K562 (cell line): Measurements from ENCODE around the gene NSG2. TPM values are rescaled to one million over a fixed set of nuclear protein-coding genes. Genes with fewer than 3 reads are reported as not detected.

Experiments used
- ATAC-seq: fragments of 200-7000 bp; cut with Tn5 transposase; 3 replicates; pipeline ENCODE4 v1.9.1; 2020; ENCODE audit warnings: moderate library complexity
- BruUV-seq: library from RNA; stranded (reverse); fragments of 400-500 nt; replicated peaks from 2 replicates; lab custom pipeline; 2021; lab: Mats Ljungman, UMichigan
- CTCF ChIA-PET: fragments of 300-600 bp; formaldehyde crosslinking; extraction: SDS; loops from one replicate; lab custom pipeline; 2021; ENCODE audit warnings: low intra/inter-chr PET ratio; lab: Yijun Ruan, JAX
- POLR2A ChIA-PET: fragments of 300-600, 350-650 bp; sonication (Branson Sonifier 250); formaldehyde crosslinking; extraction: SDS; loops from one replicate; lab custom pipeline; 2021; ENCODE audit warnings: antibody characterized with exemption, inconsistent platforms; lab: Yijun Ruan, JAX
- DNase-seq, 4 experiments: peaks; one replicate each; pipeline versions ENCODE4 v3.0.0 to v3.0.0-alpha.2; 2011 to 2018; ENCODE audit warnings: low spot score in 3 of 4, mixed read lengths in 3 of 4; ENCODE audit errors: extremely low read depth in 1 of 4
- FAIRE-seq: peaks from 2 replicates; lab custom pipeline; 2011; peaks lifted over from hg19 to GRCh38; lab: Jason Lieb, UNC
- H2AFZ ChIP-seq: 2 replicates; pipeline ENCODE4 v1.6.0; 2011; ENCODE audit warnings: low read depth, low read length, control low read depth, inconsistent platforms
- H3K27ac ChIP-seq: fragments of 200-600 bp; 3 replicates; pipeline ENCODE4 v1.8.0; 2011; ENCODE audit warnings: low read depth, mild to moderate bottlenecking, control low read depth, inconsistent platforms, low read length, moderate library complexity, mixed read lengths; ENCODE audit errors: extremely low read depth
- H3K27me3 ChIP-seq, 2 experiments: fragments of 300-600 bp in 1 of 2; 2 replicates in 1 of 2; 3 replicates in 1 of 2; pipeline versions ENCODE4 v1.6.0 to v1.8.0; 2011; ENCODE audit warnings: inconsistent platforms in 2 of 2, low read length in 2 of 2, mild to moderate bottlenecking in 1 of 2, mixed read lengths in 1 of 2, moderate library complexity in 1 of 2; ENCODE audit not compliant: control insufficient read depth in 2 of 2, insufficient read depth in 2 of 2
- H3K36me3 ChIP-seq: fragments of 300-600 bp; 3 replicates; pipeline ENCODE4 v1.8.0; 2011; ENCODE audit warnings: mild to moderate bottlenecking, low read length, inconsistent platforms; ENCODE audit not compliant: control insufficient read depth, insufficient read depth
- H3K4me1 ChIP-seq, 2 experiments: fragments of 200-600 bp in 1 of 2; replicated peaks in 1 of 2; 2 replicates in 1 of 2; 3 replicates in 1 of 2; pipeline versions ENCODE4 v1.5.1 to v1.8.0; 2011; ENCODE audit warnings: inconsistent platforms in 2 of 2, low read length in 2 of 2, mild to moderate bottlenecking in 1 of 2, mixed read lengths in 1 of 2, moderate library complexity in 1 of 2; ENCODE audit not compliant: control insufficient read depth in 2 of 2, insufficient read depth in 2 of 2
- H3K4me2 ChIP-seq: 2 replicates; pipeline ENCODE4 v1.6.1; 2011; ENCODE audit warnings: low read length, control low read depth, inconsistent platforms, mixed read lengths; ENCODE audit not compliant: insufficient read depth
- H3K4me3 ChIP-seq: fragments of 200-600 bp; sonication (generic), shearing (Covaris generic); 2 replicates; pipeline ENCODE4 v1.5.1; 2016; ENCODE audit warnings: control low read depth, inconsistent platforms
- H3K79me2 ChIP-seq: fragments of 200-600 bp; 3 replicates; pipeline ENCODE4 v1.8.0; 2011; ENCODE audit warnings: low read length, inconsistent platforms; ENCODE audit not compliant: control insufficient read depth, insufficient read depth
- H3K9ac ChIP-seq, 2 experiments: 2 replicates each; pipeline versions ENCODE4 v1.6.0 to v1.6.1; 2011; ENCODE audit warnings: low read depth in 2 of 2, low read length in 2 of 2, control low read depth in 1 of 2, inconsistent platforms in 1 of 2, mild to moderate bottlenecking in 1 of 2, mixed read lengths in 1 of 2; ENCODE audit not compliant: insufficient read depth in 1 of 2
- H3K9me1 ChIP-seq: one replicate; pipeline ENCODE4 v1.6.0; 2011; ENCODE audit warnings: inconsistent platforms, mild to moderate bottlenecking, low read length, moderate library complexity; ENCODE audit not compliant: control insufficient read depth, insufficient read depth
- H3K9me3 ChIP-seq: replicated peaks from 2 replicates; pipeline ENCODE4 v1.5.1; 2011; ENCODE audit warnings: low read depth, low read length, inconsistent platforms; ENCODE audit not compliant: control insufficient read depth, insufficient read depth
- H4K20me1 ChIP-seq: replicated peaks from 2 replicates; pipeline ENCODE4 v1.6.1; 2011; ENCODE audit warnings: low read length, inconsistent platforms, mixed read lengths; ENCODE audit not compliant: control insufficient read depth, insufficient read depth
- CBFA2T2 ChIP-seq: fragments of 450-650 bp; conservative IDR thresholded peaks from 2 replicates; pipeline ENCODE4 v1.6.1; 2017; ENCODE audit warnings: mild to moderate bottlenecking
- EHMT2 ChIP-seq: fragments of 450-650 bp; IDR thresholded peaks from 2 replicates; pipeline ENCODE4 v1.6.1; 2018; ENCODE audit warnings: antibody characterized with exemption
- EWSR1 ChIP-seq: fragments of 450-650 bp; IDR thresholded peaks from 2 replicates; pipeline ENCODE4 v1.6.1; 2018; ENCODE audit warnings: borderline replicate concordance, mild to moderate bottlenecking, low read depth, moderate library complexity; ENCODE audit not compliant: partially characterized antibody
- HSF4 ChIP-seq: fragments of 250-450 bp; sonication (Bioruptor Pico); IDR thresholded peaks from 2 replicates; pipeline ENCODE4 v2.1.2; 2022; ENCODE audit warnings: mild to moderate bottlenecking, moderate library complexity, borderline replicate concordance
- NCOA6 ChIP-seq: fragments of 450-650 bp; IDR thresholded peaks from 2 replicates; pipeline ENCODE4 v1.6.1; 2017; ENCODE audit warnings: mild to moderate bottlenecking
- NONO ChIP-seq, 2 experiments: fragments of 200-400 bp in 1 of 2; fragments of 450-650 bp in 1 of 2; formaldehyde crosslinking in 1 of 2; IDR thresholded peaks; 2 replicates each; pipeline ENCODE4 v1.6.1; 2017; ENCODE audit warnings: low read depth in 2 of 2, mild to moderate bottlenecking in 2 of 2, moderate library complexity in 2 of 2, low read length in 1 of 2
- NR4A1 ChIP-seq, 2 experiments: fragments of 250-450 bp in 1 of 2; fragments of 450-650 bp in 1 of 2; sonication (Bioruptor Pico) in 1 of 2; IDR thresholded peaks; 2 replicates each; pipeline versions ENCODE4 v1.4.0 to v1.6.1; 2016 to 2020; ENCODE audit warnings: mild to moderate bottlenecking in 2 of 2, missing compliant biosample characterization in 1 of 2, missing genetic modification characterization in 1 of 2, moderate library complexity in 1 of 2
- NRF1 ChIP-seq, 2 experiments: fragments of 450-650 bp; IDR thresholded peaks in 1 of 2; conservative IDR thresholded peaks in 1 of 2; 2 replicates each; pipeline ENCODE4 v1.6.1; 2014; ENCODE audit warnings: mild to moderate bottlenecking in 2 of 2
- PCBP2 ChIP-seq: fragments of 200-400 bp; formaldehyde crosslinking; IDR thresholded peaks from 2 replicates; pipeline ENCODE4 v1.6.1; 2018; ENCODE audit warnings: low read length, low read depth, mild to moderate bottlenecking, moderate library complexity; ENCODE audit not compliant: poor library complexity, severe bottlenecking
- POLR3G ChIP-seq: IDR thresholded peaks from 2 replicates; pipeline ENCODE4 v1.6.1; 2011; ENCODE audit not compliant: insufficient read length, insufficient replicate concordance; ENCODE audit errors: extremely low read depth
- SIX5 ChIP-seq, 2 experiments: IDR thresholded peaks; 2 replicates each; pipeline ENCODE4 v1.6.1; 2011; ENCODE audit warnings: low read length in 2 of 2, borderline replicate concordance in 1 of 2, low read depth in 1 of 2, mild to moderate bottlenecking in 1 of 2, moderate library complexity in 1 of 2; ENCODE audit not compliant: insufficient read depth in 1 of 2
- SNRNP70 ChIP-seq: fragments of 200-400 bp; formaldehyde crosslinking; optimal IDR thresholded peaks from 2 replicates; pipeline ENCODE3; 2017; ENCODE audit warnings: low read depth, low read length
- ZFX ChIP-seq: sonication (generic); formaldehyde crosslinking; IDR thresholded peaks from 2 replicates; pipeline ENCODE4 v1.8.0; 2022; ENCODE audit warnings: mild to moderate bottlenecking, missing genetic modification reagents, moderate library complexity
- ZNF253 ChIP-seq: fragments of 250-450 bp; sonication (Bioruptor Pico); conservative IDR thresholded peaks from 2 replicates; pipeline ENCODE4 v1.6.1; 2021; ENCODE audit warnings: mild to moderate bottlenecking
- ZNF316 ChIP-seq: fragments of 450-650 bp; IDR thresholded peaks from 2 replicates; pipeline ENCODE4 v1.6.1; 2016
- ZNF561 ChIP-seq: fragments of 450-650 bp; formaldehyde crosslinking; conservative IDR thresholded peaks from 2 replicates; pipeline ENCODE4 v1.4.0; 2020; ENCODE audit warnings: mild to moderate bottlenecking, moderate library complexity
- WGBS: fragments of 100-300 bp; shearing (Covaris generic); methylation state at CpG from one replicate; pipeline ENCODE4 v1.1.6; 2016; ENCODE audit warnings: low coverage, mixed read lengths; ENCODE audit not compliant: insufficient coverage; ENCODE audit errors: missing lambda C conversion rate; 5-methylcytosine and 5-hydroxymethylcytosine counted together
- in situ Hi-C: fragments of 300-500 bp; cut with MboI; formaldehyde crosslinking; loops from 4 replicates; pipeline ENCODE4 v1.15.0; 2018; ENCODE audit warnings: inconsistent platforms, mixed read lengths
- intact Hi-C: fragments of 100-400 bp; cut with micrococcal nuclease; formaldehyde crosslinking; loops from 2 replicates; pipeline ENCODE4 v1.14.2; 2022
- polyA plus RNA-seq, 8 experiments: library from polyadenylated mRNA; depleted of rRNA in 4 of 8; stranded (reverse) in 5 of 8; unstranded in 3 of 8; fragments of >200 nt; fragmentation: Nextera tagmentation in 2 of 8; fragmentation: Illumina TruSeq in 1 of 8; extraction: Ambion mirVana in 2 of 8; extraction: Trizol in 1 of 8; gene quantifications; 2 replicates each; pipeline versions ENCODE4 v1.2.1 to v1.2.3, GENCODE V29; 2011 to 2014; ENCODE audit warnings: inconsistent platforms in 1 of 8, missing spikeins in 1 of 8
- total RNA-seq, 7 experiments: library from RNA; depleted of rRNA in 6 of 7; stranded (reverse); fragments of >200 nt in 6 of 7; fragmentation: Illumina TruSeq in 2 of 7; extraction: Trizol in 2 of 7; gene quantifications; 2 replicates each; pipeline versions ENCODE4 v1.2.1 to v1.2.3, GENCODE V29; 2011 to 2021; ENCODE audit warnings: low replicate concordance in 1 of 7
- TF ChIP-seq, protein P1 (sequence below): fragments of 250-450 bp; sonication (Bioruptor Pico); IDR thresholded peaks from 2 replicates; pipeline ENCODE4 v1.8.0; 2021; ENCODE audit warnings: moderate library complexity, mild to moderate bottlenecking, inconsistent platforms
- TF ChIP-seq, protein P2 (sequence below): fragments of 450-650 bp; IDR thresholded peaks from 2 replicates; pipeline ENCODE4 v1.7.1; 2018; ENCODE audit warnings: mild to moderate bottlenecking, low read depth; ENCODE audit not compliant: partially characterized antibody

The NSG2 gene
- total and polyA plus RNA-seq, 9 of the 15 experiments (the other 6 are each of a cell fraction or from before 2014, with no cell fraction given), result not detected

DNA sequence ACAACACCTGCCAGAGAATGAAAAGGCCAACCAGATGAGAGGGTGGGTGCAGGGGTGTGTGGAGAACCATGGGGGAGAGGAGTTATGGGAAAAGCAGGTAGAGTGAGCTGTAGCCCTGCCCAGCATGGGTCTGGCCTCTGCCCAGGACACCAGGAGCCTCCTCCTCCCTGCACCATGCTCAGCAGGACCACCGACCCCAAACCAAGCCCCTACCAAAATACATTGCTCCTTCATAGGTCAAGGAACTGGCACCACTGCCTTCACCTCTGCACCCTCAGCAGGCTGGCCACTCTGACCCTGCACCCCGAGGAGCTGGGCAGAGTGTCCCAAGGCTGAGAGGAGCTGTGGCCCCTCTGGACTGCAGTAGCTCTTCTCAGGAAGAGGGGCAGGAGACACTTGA lies 102.0 kb downstream of the NSG2 start (continued):
- TF ChIP-seq, protein P1, sequence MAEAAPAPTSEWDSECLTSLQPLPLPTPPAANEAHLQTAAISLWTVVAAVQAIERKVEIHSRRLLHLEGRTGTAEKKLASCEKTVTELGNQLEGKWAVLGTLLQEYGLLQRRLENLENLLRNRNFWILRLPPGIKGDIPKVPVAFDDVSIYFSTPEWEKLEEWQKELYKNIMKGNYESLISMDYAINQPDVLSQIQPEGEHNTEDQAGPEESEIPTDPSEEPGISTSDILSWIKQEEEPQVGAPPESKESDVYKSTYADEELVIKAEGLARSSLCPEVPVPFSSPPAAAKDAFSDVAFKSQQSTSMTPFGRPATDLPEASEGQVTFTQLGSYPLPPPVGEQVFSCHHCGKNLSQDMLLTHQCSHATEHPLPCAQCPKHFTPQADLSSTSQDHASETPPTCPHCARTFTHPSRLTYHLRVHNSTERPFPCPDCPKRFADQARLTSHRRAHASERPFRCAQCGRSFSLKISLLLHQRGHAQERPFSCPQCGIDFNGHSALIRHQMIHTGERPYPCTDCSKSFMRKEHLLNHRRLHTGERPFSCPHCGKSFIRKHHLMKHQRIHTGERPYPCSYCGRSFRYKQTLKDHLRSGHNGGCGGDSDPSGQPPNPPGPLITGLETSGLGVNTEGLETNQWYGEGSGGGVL (CRISPR knock-in tag), result no peak
- no peak for TF ChIP-seq ZNF253 (CRISPR knock-in tag)
- TF ChIP-seq, all 486 proteins: peak for 0

DNA sequence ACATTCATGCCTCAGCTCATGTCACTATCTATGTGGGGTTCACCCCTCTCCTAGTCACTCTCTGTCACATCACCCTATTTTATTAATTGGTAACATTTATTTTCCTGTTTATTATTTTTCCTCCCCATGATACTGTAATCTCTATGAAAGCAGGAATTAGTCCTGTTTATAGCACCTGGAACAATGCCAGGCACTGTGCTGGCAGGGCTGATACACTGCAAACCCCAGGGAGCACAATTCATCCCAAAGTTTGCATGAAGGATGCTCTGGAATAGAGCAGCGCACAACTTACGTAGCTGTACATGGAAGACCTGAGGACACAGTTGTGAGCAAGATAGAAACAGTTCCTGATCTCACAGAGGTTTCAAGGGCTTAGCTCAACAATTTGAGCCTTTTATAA lies 103.2 kb downstream of the NSG2 start:
- FAIRE-seq, result no peak
- in situ Hi-C loops, result no loop called here
- no peaks in the 10 kb centered on the region for H3K4me1 ChIP-seq
- TF ChIP-seq NRF1 (conservative IDR thresholded peaks at IDR 0.05 in 1 of 2, IDR thresholded peaks at IDR 0.05 in 1 of 2) (no peak), ZNF561 (CRISPR knock-in tag) (no peak), HSF4 (no peak), SIX5 (IDR thresholded peaks at IDR 0.05; ENCODE audit: borderline replicate concordance in 1 of 2, insufficient read depth in 1 of 2, low read depth in 1 of 2, low read length in 2 of 2) (no peak), NR4A1 (CRISPR knock-in tag; IDR thresholded peaks at IDR 0.05) (no peak), NR4A1 (tag; IDR thresholded peaks at IDR 0.05) (no peak), NCOA6 (no peak), ZNF316 (no peak), EHMT2 (no peak), EWSR1 (no peak), CBFA2T2 (no peak), SNRNP70 (no peak), POLR3G (no peak), PCBP2 (no peak), NONO (IDR thresholded peaks at IDR 0.05; ENCODE audit: low read depth in 2 of 2, low read length in 1 of 2) (no peak), ZFX (CRISPR knock-in tag) (no peak)
- TF ChIP-seq, protein P2, sequence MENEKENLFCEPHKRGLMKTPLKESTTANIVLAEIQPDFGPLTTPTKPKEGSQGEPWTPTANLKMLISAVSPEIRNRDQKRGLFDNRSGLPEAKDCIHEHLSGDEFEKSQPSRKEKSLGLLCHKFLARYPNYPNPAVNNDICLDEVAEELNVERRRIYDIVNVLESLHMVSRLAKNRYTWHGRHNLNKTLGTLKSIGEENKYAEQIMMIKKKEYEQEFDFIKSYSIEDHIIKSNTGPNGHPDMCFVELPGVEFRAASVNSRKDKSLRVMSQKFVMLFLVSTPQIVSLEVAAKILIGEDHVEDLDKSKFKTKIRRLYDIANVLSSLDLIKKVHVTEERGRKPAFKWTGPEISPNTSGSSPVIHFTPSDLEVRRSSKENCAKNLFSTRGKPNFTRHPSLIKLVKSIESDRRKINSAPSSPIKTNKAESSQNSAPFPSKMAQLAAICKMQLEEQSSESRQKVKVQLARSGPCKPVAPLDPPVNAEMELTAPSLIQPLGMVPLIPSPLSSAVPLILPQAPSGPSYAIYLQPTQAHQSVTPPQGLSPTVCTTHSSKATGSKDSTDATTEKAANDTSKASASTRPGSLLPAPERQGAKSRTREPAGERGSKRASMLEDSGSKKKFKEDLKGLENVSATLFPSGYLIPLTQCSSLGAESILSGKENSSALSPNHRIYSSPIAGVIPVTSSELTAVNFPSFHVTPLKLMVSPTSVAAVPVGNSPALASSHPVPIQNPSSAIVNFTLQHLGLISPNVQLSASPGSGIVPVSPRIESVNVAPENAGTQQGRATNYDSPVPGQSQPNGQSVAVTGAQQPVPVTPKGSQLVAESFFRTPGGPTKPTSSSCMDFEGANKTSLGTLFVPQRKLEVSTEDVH, result no peak

More for the DNA sequence above, 103.2 kb downstream of the NSG2 start:
- H3K9me1 ChIP-seq, result peaks cover 3% of the 10 kb centered on the region
- no peaks in the 10 kb centered on the region for H3K9me3 ChIP-seq
- H3K4me2 ChIP-seq, result no peak overlapping the region
- no TSS peak for BruUV-seq
- no peak overlapping the region for H3K9ac ChIP-seq
- no peaks in the 10 kb centered on the region for H3K79me2 ChIP-seq
- ChIA-PET POLR2A (interaction anchor here (1.2 kb wide), 1 partner anchor 12 kb away, joined by 4 read pairs; no protein-coding TSS in a partner anchor), CTCF (no interaction called here)
- DNase-seq (no peak), ATAC-seq (no peak)
- WGBS, result 0% methylated on average over 2 of the region's 2 CpGs
- no peaks in the 10 kb centered on the region; a peak in 1 of 5 replicates for H3K27me3 ChIP-seq
- no peak overlapping the region for H3K27ac ChIP-seq
- no peak overlapping the region for H3K4me3 ChIP-seq
- H2AFZ ChIP-seq, result no peak overlapping the region
- H3K36me3 ChIP-seq, result no peaks in the 10 kb centered on the region
- H4K20me1 ChIP-seq, result no peaks in the 10 kb centered on the region
- intact Hi-C loops, result no loop called here
